ENCODE measurements around the gene SARNP.

The SARNP gene

DNA sequence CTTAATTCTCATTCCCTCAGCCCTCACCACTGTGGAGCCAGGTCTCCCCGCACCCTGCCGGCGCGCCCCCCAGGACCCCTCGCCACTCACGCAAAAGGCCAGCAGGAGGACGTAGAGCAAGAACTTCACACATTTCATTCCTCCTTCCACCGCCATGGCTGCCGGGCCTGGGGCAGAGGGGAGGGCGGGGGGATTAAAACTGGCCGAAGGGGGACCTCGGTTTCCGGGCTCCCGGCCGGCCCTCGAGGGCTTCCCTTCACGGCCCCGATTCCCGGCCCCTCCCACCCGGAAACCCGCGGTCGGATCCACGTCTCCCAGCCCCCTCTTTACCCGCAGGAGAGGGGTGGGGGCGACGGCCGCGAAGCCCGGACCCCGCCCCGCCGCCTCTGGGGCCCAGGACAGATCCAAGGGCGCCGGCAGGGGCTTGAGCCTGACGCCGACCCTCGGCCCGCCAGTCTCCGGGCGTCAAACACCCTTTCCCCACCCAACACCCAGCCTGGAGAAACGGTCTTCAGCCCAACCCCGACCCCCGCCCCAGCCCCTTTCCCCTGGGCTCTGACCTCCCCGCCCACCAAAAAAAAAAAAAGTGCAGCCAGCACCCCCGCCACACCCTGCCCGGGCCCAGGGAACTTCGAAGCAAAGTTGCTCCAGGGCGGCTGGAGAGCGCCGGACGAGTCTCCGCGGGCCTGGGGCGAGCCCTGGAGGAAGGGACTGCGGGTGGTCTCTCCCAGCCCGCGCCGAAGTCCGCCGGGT, 89.2 kb downstream of the SARNP start:
- H3K4me3 ChIP-seq (ENCODE audit: low read depth in 1 of 2, low read length in 2 of 2): peak overlapping the region; percentile 34 to 69
- TF ChIP-seq, protein P1, sequence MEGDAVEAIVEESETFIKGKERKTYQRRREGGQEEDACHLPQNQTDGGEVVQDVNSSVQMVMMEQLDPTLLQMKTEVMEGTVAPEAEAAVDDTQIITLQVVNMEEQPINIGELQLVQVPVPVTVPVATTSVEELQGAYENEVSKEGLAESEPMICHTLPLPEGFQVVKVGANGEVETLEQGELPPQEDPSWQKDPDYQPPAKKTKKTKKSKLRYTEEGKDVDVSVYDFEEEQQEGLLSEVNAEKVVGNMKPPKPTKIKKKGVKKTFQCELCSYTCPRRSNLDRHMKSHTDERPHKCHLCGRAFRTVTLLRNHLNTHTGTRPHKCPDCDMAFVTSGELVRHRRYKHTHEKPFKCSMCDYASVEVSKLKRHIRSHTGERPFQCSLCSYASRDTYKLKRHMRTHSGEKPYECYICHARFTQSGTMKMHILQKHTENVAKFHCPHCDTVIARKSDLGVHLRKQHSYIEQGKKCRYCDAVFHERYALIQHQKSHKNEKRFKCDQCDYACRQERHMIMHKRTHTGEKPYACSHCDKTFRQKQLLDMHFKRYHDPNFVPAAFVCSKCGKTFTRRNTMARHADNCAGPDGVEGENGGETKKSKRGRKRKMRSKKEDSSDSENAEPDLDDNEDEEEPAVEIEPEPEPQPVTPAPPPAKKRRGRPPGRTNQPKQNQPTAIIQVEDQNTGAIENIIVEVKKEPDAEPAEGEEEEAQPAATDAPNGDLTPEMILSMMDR (IDR thresholded peaks at IDR 0.05; ENCODE audit: borderline replicate concordance, extremely low read depth, low read length, poor library complexity, severe bottlenecking): no peak
- no peak for TF ChIP-seq EZH2 (IDR thresholded peaks at IDR 0.05; ENCODE audit: borderline replicate concordance, low read depth, low read length, severe bottlenecking)
- peaks cover 34% of the 10 kb centered on the region for H3K4me1 ChIP-seq (ENCODE audit: insufficient read depth, low read length)
- peak overlapping the region; percentile 87 for H2AFZ ChIP-seq (ENCODE audit: low read depth, low read length)
- no peaks in the 10 kb centered on the region for H3K9me3 ChIP-seq (ENCODE audit: insufficient read depth, low read length, severe bottlenecking)
- H3K79me2 ChIP-seq (ENCODE audit: insufficient read depth, low read length): peaks cover 11% of the 10 kb centered on the region
- DNase-seq: peak; percentile 72
- peak overlapping the region; percentile 67 for H3K27ac ChIP-seq (ENCODE audit: low read length)
- peak; percentile 20 for ATAC-seq (ENCODE audit: insufficient read depth, low read depth)
- H3K4me2 ChIP-seq (ENCODE audit: insufficient read depth, low read length): peak overlapping the region; percentile 84
- H3K27me3 ChIP-seq (ENCODE audit: insufficient read depth, low read length, poor library complexity): no peaks in the 10 kb centered on the region
- H3K9ac ChIP-seq (ENCODE audit: low read depth, low read length): peak overlapping the region; percentile 68
- H4K20me1 ChIP-seq (ENCODE audit: insufficient read depth, low read length): peaks cover 3% of the 10 kb centered on the region; the same call in 1 of the 2 replicates
- H3K36me3 ChIP-seq (ENCODE audit: insufficient read depth, low read length): peaks cover 40% of the 10 kb centered on the region

DNA sequence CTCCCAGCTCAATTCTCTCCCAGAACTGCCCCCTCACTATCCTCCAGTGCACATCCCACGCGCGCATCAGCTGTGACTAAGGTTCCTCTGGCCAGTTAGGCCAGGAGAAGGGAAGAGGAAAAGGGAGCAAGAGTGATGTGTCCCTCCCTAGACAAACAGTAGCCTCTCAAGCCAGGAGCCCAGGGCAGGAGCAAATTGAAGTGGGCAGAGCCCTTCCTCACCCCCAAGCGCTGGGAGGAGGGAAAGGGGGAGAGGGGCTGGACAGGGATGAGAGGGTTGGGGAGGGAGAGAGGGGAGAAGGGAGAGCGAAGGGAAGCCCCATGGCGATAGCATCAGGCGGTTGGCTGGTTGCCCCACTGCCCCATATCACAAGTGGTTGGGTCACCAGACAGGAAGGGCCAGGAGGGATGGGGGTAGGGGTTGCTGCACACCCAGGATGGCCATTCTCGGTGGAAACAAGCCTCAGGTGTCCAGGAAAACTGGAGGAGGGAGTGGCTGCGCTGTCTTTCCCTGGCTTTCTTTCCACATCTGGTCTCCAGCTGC, 89.8 kb downstream of the SARNP start:
- Histone ChIP-seq H3K4me3 (ENCODE audit: low read depth in 1 of 2, low read length in 2 of 2) (peak overlapping the region; percentile 34 to 69; a peak in 3 of 4 replicates), H4K20me1 (ENCODE audit: insufficient read depth, low read length) (peaks cover 3% of the 10 kb centered on the region; the same call in 1 of the 2 replicates), H3K27me3 (ENCODE audit: insufficient read depth, low read length, poor library complexity) (no peaks in the 10 kb centered on the region), H3K4me1 (ENCODE audit: insufficient read depth, low read length) (peaks cover 34% of the 10 kb centered on the region), H3K27ac (ENCODE audit: low read length) (peak overlapping the region; percentile 50), H3K4me2 (ENCODE audit: insufficient read depth, low read length) (peak overlapping the region; percentile 84), H2AFZ (ENCODE audit: low read depth, low read length) (peak overlapping the region; percentile 87), H3K9ac (ENCODE audit: low read depth, low read length) (peak overlapping the region; percentile 68), H3K79me2 (ENCODE audit: insufficient read depth, low read length) (peaks cover 11% of the 10 kb centered on the region), H3K36me3 (ENCODE audit: insufficient read depth, low read length) (peaks cover 40% of the 10 kb centered on the region), H3K9me3 (ENCODE audit: insufficient read depth, low read length, severe bottlenecking) (no peaks in the 10 kb centered on the region)
- TF ChIP-seq, protein P1 (IDR thresholded peaks at IDR 0.05; ENCODE audit: borderline replicate concordance, extremely low read depth, low read length, poor library complexity, severe bottlenecking): no peak
- no peak for TF ChIP-seq EZH2 (IDR thresholded peaks at IDR 0.05; ENCODE audit: borderline replicate concordance, low read depth, low read length, severe bottlenecking)
- ATAC-seq (ENCODE audit: insufficient read depth, low read depth): no peak
- no peak for DNase-seq

DNA sequence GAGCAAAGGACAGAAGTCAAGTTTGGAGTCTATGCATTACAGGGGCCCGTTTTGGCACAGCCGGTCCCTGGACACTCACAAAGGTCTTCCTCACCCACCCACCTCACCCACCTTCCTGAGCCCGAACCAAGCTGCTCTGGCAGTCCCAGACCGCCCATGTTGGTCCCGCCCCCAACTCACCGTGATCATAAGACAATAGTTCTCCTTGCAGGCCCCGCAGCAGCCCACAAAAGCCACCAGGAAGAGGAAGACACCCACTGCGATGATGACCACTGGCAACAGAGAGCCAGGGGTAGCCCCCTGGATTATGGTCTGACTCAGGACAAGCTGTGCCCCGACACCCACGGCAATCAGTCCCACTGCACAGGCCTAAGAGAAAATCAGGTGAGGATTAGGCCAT, 90.6 kb downstream of the SARNP start:
- H3K27ac ChIP-seq (ENCODE audit: low read length): no peak overlapping the region
- no peak overlapping the region for H2AFZ ChIP-seq (ENCODE audit: low read depth, low read length)
- H3K4me1 ChIP-seq (ENCODE audit: insufficient read depth, low read length): peaks cover 34% of the 10 kb centered on the region
- TF ChIP-seq EZH2 (IDR thresholded peaks at IDR 0.05; ENCODE audit: borderline replicate concordance, low read depth, low read length, severe bottlenecking): no peak
- TF ChIP-seq, protein P1 (IDR thresholded peaks at IDR 0.05; ENCODE audit: borderline replicate concordance, extremely low read depth, low read length, poor library complexity, severe bottlenecking): no peak
- peaks cover 40% of the 10 kb centered on the region for H3K36me3 ChIP-seq (ENCODE audit: insufficient read depth, low read length)
- H3K27me3 ChIP-seq (ENCODE audit: insufficient read depth, low read length, poor library complexity): no peaks in the 10 kb centered on the region
- ATAC-seq (ENCODE audit: insufficient read depth, low read depth) (no peak), DNase-seq (no peak)
- no peaks in the 10 kb centered on the region for H3K9me3 ChIP-seq (ENCODE audit: insufficient read depth, low read length, severe bottlenecking)
- H3K9ac ChIP-seq (ENCODE audit: low read depth, low read length): no peak overlapping the region; the same call in 1 of the 2 replicates
- peaks cover 11% of the 10 kb centered on the region for H3K79me2 ChIP-seq (ENCODE audit: insufficient read depth, low read length)
- no peak overlapping the region for H3K4me3 ChIP-seq (ENCODE audit: low read depth in 1 of 2, low read length in 2 of 2)
- peaks cover 3% of the 10 kb centered on the region; the same call in 1 of the 2 replicates for H4K20me1 ChIP-seq (ENCODE audit: insufficient read depth, low read length)
- H3K4me2 ChIP-seq (ENCODE audit: insufficient read depth, low read length): peak overlapping the region; percentile 84; the same call in 1 of the 2 replicates

Data from DND-41 (cell line).